Measurements from ENCODE around the gene PANK4. TPM values are rescaled to one million over a fixed set of nuclear protein-coding genes. Genes with fewer than 3 reads are reported as not detected.
"Not testable (repeated sequence)": the region's sequence is repeated elsewhere in the genome, so short reads cannot be mapped to it uniquely, and the experiment has no call there.

The PANK4 gene
- total RNA-seq, 1 experiment from 2014 or later: 6.5 TPM

DNA sequence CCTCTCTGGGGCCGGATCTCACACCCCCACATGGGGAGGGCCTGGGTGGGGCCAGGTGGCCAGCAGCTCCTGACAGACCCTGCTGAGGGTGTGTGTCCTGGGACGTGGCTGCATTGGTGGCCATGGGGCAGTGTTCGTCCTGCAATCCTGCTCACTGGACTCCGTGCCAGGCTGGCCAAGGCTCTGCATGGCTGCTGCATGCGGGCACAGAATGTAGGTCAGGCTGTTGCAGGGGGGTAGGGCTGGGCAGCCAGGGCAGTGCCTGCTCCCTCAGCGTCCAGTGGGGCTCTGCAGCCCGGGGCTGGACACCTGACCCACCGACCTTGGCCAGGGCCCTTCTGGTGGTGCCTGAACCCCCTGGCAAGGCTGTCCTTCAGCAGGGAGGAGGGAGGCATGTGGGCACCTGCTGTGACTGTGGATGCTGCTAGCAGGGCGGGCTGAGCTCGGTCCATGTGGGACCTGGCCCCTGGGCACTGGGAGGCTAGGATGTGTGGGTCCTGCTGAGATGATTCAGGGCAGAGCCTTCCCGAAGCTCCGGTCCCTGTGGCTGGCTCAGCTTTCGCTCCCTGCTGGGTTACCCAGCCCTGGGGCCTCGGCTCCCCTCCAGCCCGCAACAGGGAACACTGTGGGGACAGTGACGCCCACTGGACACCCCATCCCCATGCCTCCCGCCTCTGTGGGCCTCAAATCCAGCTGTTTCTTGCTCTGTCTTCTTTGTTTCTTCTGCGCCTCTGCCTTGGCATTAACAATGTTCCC lies 65.2 kb downstream of the PANK4 start:
- no peak for DNase-seq (ENCODE audit: low spot score)

- no peak for DNase-seq (ENCODE audit: low spot score)
These were observed 66.2 kb downstream of the PANK4 start for GRCh38 chr1:2460203-2460602.

DNA sequence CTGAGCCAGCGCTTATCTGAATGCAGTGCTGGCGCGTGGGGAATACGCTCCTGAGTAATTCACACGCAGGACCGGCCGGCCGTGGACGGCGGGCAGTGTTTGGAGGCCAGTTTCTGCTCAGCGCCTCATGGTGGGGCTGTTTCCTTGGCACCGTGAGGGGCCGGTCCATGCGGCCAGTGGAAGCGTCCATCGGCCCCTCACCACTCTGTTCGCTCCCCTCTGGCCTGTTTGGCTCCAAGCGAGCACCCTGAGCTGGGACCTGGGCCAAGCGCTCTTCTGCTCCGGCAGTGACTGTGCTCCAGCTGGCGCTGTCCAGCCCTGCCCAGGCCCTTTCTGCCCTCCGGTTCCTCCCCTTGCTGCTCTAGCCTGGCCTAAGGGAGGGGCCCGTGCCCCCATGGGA lies 66.6 kb downstream of the PANK4 start:
- no peak for DNase-seq (ENCODE audit: low spot score)

DNA sequence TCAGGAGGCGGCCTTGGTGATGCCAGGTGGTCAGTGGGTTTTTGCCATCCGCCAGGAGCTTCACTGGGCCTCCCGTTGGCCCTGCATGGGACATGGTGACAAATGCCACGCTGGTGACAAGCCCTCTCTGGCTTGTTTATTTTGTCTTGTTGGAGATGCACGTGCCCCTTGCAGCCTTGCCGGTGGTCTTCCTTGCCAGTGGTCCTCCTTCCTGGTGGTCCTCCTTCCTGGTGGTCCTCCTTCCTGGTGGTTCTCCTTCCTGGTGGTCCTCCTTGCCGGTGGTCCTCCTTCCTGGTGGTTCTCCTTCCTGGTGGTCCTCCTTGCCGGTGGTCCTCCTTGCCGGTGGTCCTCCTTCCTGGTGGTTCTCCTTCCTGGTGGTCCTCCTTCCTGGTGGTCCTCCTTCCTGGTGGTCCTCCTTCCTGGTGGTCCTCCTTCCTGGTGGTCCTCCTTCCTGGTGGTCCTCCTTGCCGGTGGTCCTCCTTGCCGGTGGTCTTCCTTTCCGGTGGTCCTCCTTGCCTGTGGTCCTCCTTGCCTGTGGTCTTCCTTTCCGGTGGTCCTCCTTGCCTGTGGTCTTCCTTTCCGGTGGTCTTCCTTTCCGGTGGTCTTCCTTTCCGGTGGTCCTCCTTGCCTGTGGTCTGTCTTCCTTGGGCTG lies 67.2 kb downstream of the PANK4 start:
- not testable (repeated sequence) for DNase-seq (ENCODE audit: low spot score)

DNA sequence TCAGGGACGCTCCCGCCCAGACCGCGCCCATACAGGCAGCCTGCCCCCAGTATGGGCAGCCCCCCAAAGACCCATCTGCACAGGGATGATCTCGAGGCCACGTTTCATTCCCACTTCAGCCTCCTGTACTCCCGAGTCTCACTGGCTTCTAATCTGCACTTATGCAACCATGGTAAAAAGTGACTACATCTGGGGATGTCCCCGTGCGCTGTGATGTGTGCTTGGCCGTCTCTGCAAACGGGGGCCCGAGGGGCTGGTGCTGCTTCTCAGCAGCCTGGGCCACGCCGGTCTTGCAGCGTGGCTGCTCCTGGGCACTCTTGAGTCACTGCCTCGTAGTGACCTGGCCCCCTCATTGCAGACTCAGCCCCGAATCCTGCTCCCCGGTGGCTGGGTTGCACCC lies 67.7 kb downstream of the PANK4 start:
- DNase-seq (ENCODE audit: low spot score): no peak

Other genes starting within 250 kb of the PANK4 start
- gene MORN1, start 135.0 kb downstream of the PANK4 start, total RNA-seq (2014; rRNA removed; shearing (Covaris generic)): 5.1 and 7.0 TPM in 2 replicates
- gene RER1, start 134.8 kb downstream of the PANK4 start, total RNA-seq (2014; rRNA removed; shearing (Covaris generic)): 57.3 and 62.5 TPM in 2 replicates
- 17.0 and 24.0 TPM in 2 replicates for gene PEX10, start 114.0 kb downstream of the PANK4 start, total RNA-seq (2014; rRNA removed; shearing (Covaris generic))
- gene PLCH2, start 50.3 kb downstream of the PANK4 start, total RNA-seq (2014; rRNA removed; shearing (Covaris generic)): 0.05 TPM in 1 of 2 replicates, not detected in the other
- gene HES5, start 3.7 kb upstream of the PANK4 start, total RNA-seq (2014; rRNA removed; shearing (Covaris generic)): not detected in 2 replicates
- gene TNFRSF14, start 29.8 kb upstream of the PANK4 start, total RNA-seq (2014; rRNA removed; shearing (Covaris generic)): 0.05 and 0.10 TPM in 2 replicates
- gene PRXL2B, start 60.2 kb upstream of the PANK4 start, total RNA-seq (2014; rRNA removed; shearing (Covaris generic)): 23.1 and 27.9 TPM in 2 replicates
- not detected in 2 replicates for gene MMEL1, start 106.4 kb upstream of the PANK4 start, total RNA-seq (2014; rRNA removed; shearing (Covaris generic))